H1 (cell line): Measurements from ENCODE around the gene GRIP1. TPM values are rescaled to one million over a fixed set of nuclear protein-coding genes. Genes with fewer than 3 reads are reported as not detected.

Experiments
- CHD2 ChIP-seq: IDR thresholded peaks from 2 replicates; pipeline ENCODE4 v1.6.1; 2012; ENCODE audit warnings: low read length, improper control_type of control experiment
- JUND ChIP-seq: IDR thresholded peaks from 2 replicates; pipeline ENCODE4 v1.6.1; 2011; ENCODE audit warnings: mild to moderate bottlenecking, improper control_type of control experiment, low read length
- SIN3A ChIP-seq, 2 experiments: IDR thresholded peaks in 1 of 2; conservative IDR thresholded peaks in 1 of 2; 2 replicates each; pipeline ENCODE4 v1.6.1; 2011 to 2012; ENCODE audit warnings: low read length in 2 of 2, improper control_type of control experiment in 1 of 2, low read depth in 1 of 2, mild to moderate bottlenecking in 1 of 2
- polyA plus RNA-seq, 7 experiments: library from polyadenylated mRNA; depleted of rRNA in 3 of 7; stranded (reverse) in 5 of 7; unstranded in 2 of 7; fragments of >200 nt in 5 of 7; fragments of 200-250 nt in 2 of 7; gene quantifications; 1 replicate in 5 of 7; 2 replicates in 1 of 7; 4 replicates in 1 of 7; pipeline versions ENCODE4 v1.2.1 to v1.2.3, GENCODE V29; 2011 to 2013; ENCODE audit warnings: missing spikeins in 2 of 7, mixed read lengths in 2 of 7
- total RNA-seq: library from RNA; stranded (reverse); fragmentation: NEBNext Ultra II Directional; extraction: Animal tissue kit (Norgen Biotek cat#: 25700); gene quantifications from 2 replicates; pipeline ENCODE4 v1.2.1, GENCODE V29; 2021

The GRIP1 gene
- total and polyA plus RNA-seq, 2 of the 8 experiments (the other 6 are each of a cell fraction or from before 2014, with no cell fraction given) = 4.5 to 27.3 TPM

GRCh38 chr12:66500841-66501240 lies 178.0 kb downstream of the GRIP1 start (continued):
- TF ChIP-seq SIN3A (conservative IDR thresholded peaks at IDR 0.05 in 1 of 2, IDR thresholded peaks at IDR 0.05 in 1 of 2; ENCODE audit: low read depth in 1 of 2, low read length in 2 of 2) (no peak), CHD2 (no peak), JUND (no peak)
